Measurements from ENCODE around the gene TRIM24. TPM values are rescaled to one million over a fixed set of nuclear protein-coding genes. Genes with fewer than 3 reads are reported as not detected.

TRIM24 gene
- total and polyA plus RNA-seq, 2 of the 13 experiments (the other 11 are each of a cell fraction or from before 2014, with no cell fraction given), result 100 to 106 TPM

GRCh38 chr7:138630059-138630610 is 170.1 kb downstream of the TRIM24 start:
- no peaks in the 10 kb centered on the region for H4K20me1 ChIP-seq (ENCODE audit: insufficient read depth, low read length)
- H2AFZ ChIP-seq (ENCODE audit: low read length), result no peak overlapping the region
- intact Hi-C loops (cut with micrococcal nuclease; ENCODE audit: unreplicated experiment), result no loop called here
- H3K4me2 ChIP-seq (ENCODE audit: low read depth, low read length), result no peak overlapping the region
- in situ Hi-C loops (cut with HindIII; ENCODE audit: extremely low pct_ligation_motif_present, low pct_unique_long_range_greater_than_20kb), result no loop called here
- DNase-seq (ENCODE audit: low spot score) (no peak), ATAC-seq (no peak), FAIRE-seq (no peak)
- H3K4me3 ChIP-seq (replicated peaks in 1 of 3; ENCODE audit: insufficient read depth in 1 of 3, low read depth in 2 of 3, low read length in 3 of 3), result no peak overlapping the region
- WGBS (ENCODE audit: low lambda C conversion rate), result 90% methylated on average over 8 of the region's 8 CpGs
- H3K79me2 ChIP-seq (ENCODE audit: insufficient read depth, low read length), result no peaks in the 10 kb centered on the region
- no TSS peak for BruUV-seq (replicated peaks)
- no peaks in the 10 kb centered on the region for H3K36me3 ChIP-seq (replicated peaks in 1 of 2; ENCODE audit: control insufficient read depth in 1 of 2, insufficient read depth in 2 of 2, low read length in 2 of 2)
- ChIA-PET CTCF (ENCODE audit: low intra/inter-chr PET ratio, low total read pairs) (no interaction called here), POLR2A (no interaction called here)
- H3K9me3 ChIP-seq (ENCODE audit: low read length), result no peaks in the 10 kb centered on the region
- peaks cover 0 to 7% of the 10 kb centered on the region in 2 experiments; a peak in 3 of 5 replicates for H3K27me3 ChIP-seq (ENCODE audit: control insufficient read depth in 1 of 2, insufficient read depth in 2 of 2, low read length in 2 of 2)
- TF ChIP-seq MATR3 (CRISPR knock-in tag; IDR thresholded peaks at IDR 0.05) (no peak), ZNF350 (CRISPR knock-in tag; IDR thresholded peaks at IDR 0.05; ENCODE audit: borderline replicate concordance, low read depth) (no peak), ELF4 (CRISPR knock-in tag; IDR thresholded peaks at IDR 0.05; ENCODE audit: borderline replicate concordance) (no peak)
- no peak overlapping the region for H3K9ac ChIP-seq (ENCODE audit: insufficient read depth, low read depth, low read length)
- H3K4me1 ChIP-seq (ENCODE audit: insufficient read depth, low read length), result no peaks in the 10 kb centered on the region
- no peak overlapping the region for H3K27ac ChIP-seq (ENCODE audit: extremely low read length, insufficient read depth, low read length)

- Histone ChIP-seq H3K4me3 (replicated peaks in 1 of 3; ENCODE audit: insufficient read depth in 1 of 3, low read depth in 2 of 3, low read length in 3 of 3) (no peak overlapping the region), H3K4me1 (ENCODE audit: insufficient read depth, low read length) (no peaks in the 10 kb centered on the region), H3K9me3 (ENCODE audit: low read length) (no peaks in the 10 kb centered on the region), H3K4me2 (ENCODE audit: low read depth, low read length) (no peak overlapping the region), H3K27me3 (ENCODE audit: control insufficient read depth in 1 of 2, insufficient read depth in 2 of 2, low read length in 2 of 2) (peaks cover 0 to 7% of the 10 kb centered on the region in 2 experiments; a peak in 2 of 5 replicates), H3K36me3 (replicated peaks in 1 of 2; ENCODE audit: control insufficient read depth in 1 of 2, insufficient read depth in 2 of 2, low read length in 2 of 2) (no peaks in the 10 kb centered on the region), H2AFZ (ENCODE audit: low read length) (no peak overlapping the region), H3K27ac (ENCODE audit: extremely low read length, insufficient read depth, low read length) (no peak overlapping the region), H3K79me2 (ENCODE audit: insufficient read depth, low read length) (no peaks in the 10 kb centered on the region), H3K9ac (ENCODE audit: insufficient read depth, low read depth, low read length) (no peak overlapping the region), H4K20me1 (ENCODE audit: insufficient read depth, low read length) (no peaks in the 10 kb centered on the region)
- no TSS peak for BruUV-seq (replicated peaks)
- FAIRE-seq, result no peak
- CTCF ChIA-PET (ENCODE audit: low intra/inter-chr PET ratio, low total read pairs), result no interaction called here
- WGBS (ENCODE audit: low lambda C conversion rate), result 73% methylated on average over 2 of the region's 2 CpGs
- intact Hi-C loops (cut with micrococcal nuclease; ENCODE audit: unreplicated experiment), result no loop called here
- POLR2A ChIA-PET, result no interaction called here
- no peak for DNase-seq (ENCODE audit: low spot score)
- no peak for ATAC-seq
- in situ Hi-C loops (cut with HindIII; ENCODE audit: extremely low pct_ligation_motif_present, low pct_unique_long_range_greater_than_20kb), result no loop called here
- TF ChIP-seq ZNF136 (CRISPR knock-in tag; IDR thresholded peaks at IDR 0.05; ENCODE audit: low read depth) (no peak), ZNF816 (CRISPR knock-in tag; IDR thresholded peaks at IDR 0.05; ENCODE audit: borderline replicate concordance) (no peak), ZNF564 (CRISPR knock-in tag; IDR thresholded peaks at IDR 0.05) (no peak), ZNF34 (CRISPR knock-in tag; IDR thresholded peaks at IDR 0.05; ENCODE audit: borderline replicate concordance) (no peak), ZNF407 (CRISPR knock-in tag; IDR thresholded peaks at IDR 0.05; ENCODE audit: not compliant biosample characterization) (no peak), ZNF674 (CRISPR knock-in tag; IDR thresholded peaks at IDR 0.05; ENCODE audit: low read depth) (no peak)
These were observed 172.3 kb downstream of the TRIM24 start for GRCh38 chr7:138632384-138632783.
